HUES64 (cell line): Measurements from ENCODE around the gene CCDC40.

Experiments
- H3K27ac ChIP-seq: 2 replicates; pipeline ENCODE4 v1.7.0; 2013; ENCODE audit warnings: low read depth, low read length, inconsistent platforms
- H3K27me3 ChIP-seq: 2 replicates; pipeline ENCODE4 v1.6.1; 2013; ENCODE audit warnings: mild to moderate bottlenecking, low read length; ENCODE audit not compliant: insufficient read depth
- H3K36me3 ChIP-seq: 2 replicates; pipeline ENCODE4 v1.6.1; 2013; ENCODE audit warnings: mild to moderate bottlenecking, low read length; ENCODE audit not compliant: insufficient read depth
- H3K4me1 ChIP-seq: 2 replicates; pipeline ENCODE4 v1.6.1; 2013; ENCODE audit warnings: mild to moderate bottlenecking, low read length, moderate library complexity; ENCODE audit not compliant: insufficient read depth
- H3K4me3 ChIP-seq: 2 replicates; pipeline ENCODE4 v1.5.1; 2013; ENCODE audit warnings: mild to moderate bottlenecking, low read length, moderate library complexity
- H3K9ac ChIP-seq: 2 replicates; pipeline ENCODE4 v1.6.1; 2013; ENCODE audit warnings: mild to moderate bottlenecking, low read depth, low read length
- H3K9me3 ChIP-seq: 2 replicates; pipeline ENCODE4 v1.6.1; 2013; ENCODE audit warnings: low read depth, low read length; ENCODE audit not compliant: insufficient read depth
- whole genome bisulfite sequencing: fragments of 150-250, 120-280 bp; methylation state at CpG from one replicate; pipeline ENCODE4 v1.1.7; 2013; ENCODE audit warnings: missing lambda C conversion rate; 5-methylcytosine and 5-hydroxymethylcytosine counted together

The CCDC40 gene

GRCh38 chr17:80123791-80124190 lies 87.3 kb downstream of the CCDC40 start:
- 79% methylated on average over 15 of the region's 15 CpGs for WGBS
- no peak overlapping the region for H3K9ac ChIP-seq
- H3K4me1 ChIP-seq: peaks cover 17% of the 10 kb centered on the region
- no peak overlapping the region for H3K4me3 ChIP-seq
- H3K27ac ChIP-seq: peak overlapping the region; percentile 53; the same call in 1 of the 2 replicates
- 0 out of 2 replicates have a peak, but pooled peaks cover 1% of the 10 kb centered on the region for H3K36me3 ChIP-seq
- no peaks in the 10 kb centered on the region for H3K27me3 ChIP-seq
- no peaks in the 10 kb centered on the region for H3K9me3 ChIP-seq

GRCh38 chr17:80124351-80124981 lies 88.0 kb downstream of the CCDC40 start:
- Histone ChIP-seq H3K27ac (peak overlapping the region; percentile 27; the same call in 1 of the 2 replicates), H3K4me1 (peaks cover 23% of the 10 kb centered on the region), H3K9ac (no peak overlapping the region), H3K9me3 (no peaks in the 10 kb centered on the region), H3K36me3 (no peaks in the 10 kb centered on the region), H3K27me3 (no peaks in the 10 kb centered on the region), H3K4me3 (no peak overlapping the region)
- 69% methylated on average over 14 of the region's 15 CpGs for WGBS

GRCh38 chr17:80125656-80126448 lies 89.4 kb downstream of the CCDC40 start:
- Histone ChIP-seq H3K27ac (no peak overlapping the region), H3K36me3 (no peaks in the 10 kb centered on the region), H3K9ac (no peak overlapping the region), H3K4me1 (peaks cover 23% of the 10 kb centered on the region), H3K9me3 (no peaks in the 10 kb centered on the region), H3K27me3 (no peaks in the 10 kb centered on the region), H3K4me3 (no peak overlapping the region)
- WGBS: 95% methylated on average over 14 of the region's 14 CpGs

- Histone ChIP-seq H3K9me3 (no peaks in the 10 kb centered on the region), H3K36me3 (no peaks in the 10 kb centered on the region), H3K27me3 (no peaks in the 10 kb centered on the region), H3K4me3 (no peak overlapping the region), H3K4me1 (peaks cover 23% of the 10 kb centered on the region), H3K9ac (no peak overlapping the region), H3K27ac (no peak overlapping the region)
- 93% methylated on average over 3 of the region's 3 CpGs for WGBS
Observed at GRCh38 chr17:80126449-80126715, 89.9 kb downstream of the CCDC40 start.

GRCh38 chr17:80129006-80129565 lies 92.6 kb downstream of the CCDC40 start:
- H3K36me3 ChIP-seq: peaks cover 16% of the 10 kb centered on the region
- WGBS: 53% methylated on average over 4 of the region's 4 CpGs
- H3K9me3 ChIP-seq: no peaks in the 10 kb centered on the region
- H3K4me3 ChIP-seq: no peak overlapping the region
- no peak overlapping the region for H3K27ac ChIP-seq
- no peaks in the 10 kb centered on the region for H3K27me3 ChIP-seq
- H3K4me1 ChIP-seq: peaks cover 18% of the 10 kb centered on the region
- no peak overlapping the region for H3K9ac ChIP-seq

- Histone ChIP-seq H3K4me1 (peaks cover 8% of the 10 kb centered on the region; the same call in 1 of the 2 replicates), H3K9me3 (no peaks in the 10 kb centered on the region), H3K36me3 (peaks cover 35% of the 10 kb centered on the region), H3K27ac (no peak overlapping the region), H3K27me3 (no peaks in the 10 kb centered on the region), H3K4me3 (no peak overlapping the region), H3K9ac (no peak overlapping the region)
- WGBS: 98% methylated on average over 3 of the region's 3 CpGs
Observed at GRCh38 chr17:80130992-80131391, 94.5 kb downstream of the CCDC40 start.

DNA sequence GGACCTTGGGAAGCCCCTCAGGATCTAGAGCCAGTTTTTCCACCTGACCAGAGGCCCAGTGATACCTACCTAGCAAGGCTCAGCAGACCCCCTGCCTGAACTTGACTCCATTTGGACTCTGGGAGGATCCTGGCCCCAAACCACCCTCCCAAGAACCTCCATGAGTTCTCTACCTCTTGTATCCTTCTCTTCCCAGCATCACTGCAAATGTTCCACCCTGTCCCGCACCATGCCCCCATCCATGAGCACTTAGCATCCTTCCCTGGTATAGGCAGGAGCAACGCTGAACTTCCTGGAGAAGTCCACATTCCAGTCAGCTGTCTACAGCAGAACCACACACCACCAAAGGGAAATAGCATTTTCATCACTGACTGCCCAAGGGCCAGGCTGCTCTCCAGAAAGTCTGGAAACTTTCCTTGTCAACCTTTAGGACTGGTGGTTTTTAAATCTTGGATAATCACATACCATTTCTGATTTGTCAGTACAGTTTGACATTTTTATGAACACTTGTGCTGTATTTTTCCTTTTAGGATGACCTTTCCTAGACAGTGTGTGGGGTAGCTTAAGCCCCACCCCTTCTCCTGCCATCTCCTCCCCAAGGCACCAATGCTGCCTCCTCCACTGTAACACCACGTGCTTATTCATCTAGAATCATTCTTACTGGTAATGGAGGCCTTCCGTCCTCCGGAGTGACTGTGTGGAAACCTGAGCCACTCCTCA lies 96.6 kb downstream of the CCDC40 start:
- Histone ChIP-seq H3K4me3 (no peak overlapping the region), H3K9ac (no peak overlapping the region), H3K27me3 (no peaks in the 10 kb centered on the region), H3K9me3 (no peaks in the 10 kb centered on the region), H3K4me1 (peaks cover 8% of the 10 kb centered on the region; the same call in 1 of the 2 replicates), H3K27ac (no peak overlapping the region), H3K36me3 (peaks cover 56% of the 10 kb centered on the region)
- WGBS: 93% methylated on average over 5 of the region's 5 CpGs

GRCh38 chr17:80133626-80133970 lies 97.2 kb downstream of the CCDC40 start:
- H3K36me3 ChIP-seq: peaks cover 61% of the 10 kb centered on the region
- H3K9ac ChIP-seq: no peak overlapping the region
- H3K27me3 ChIP-seq: no peaks in the 10 kb centered on the region
- no peak overlapping the region for H3K27ac ChIP-seq
- H3K4me1 ChIP-seq: peaks cover 8% of the 10 kb centered on the region; the same call in 1 of the 2 replicates
- no peak overlapping the region for H3K4me3 ChIP-seq
- no peaks in the 10 kb centered on the region for H3K9me3 ChIP-seq
- WGBS: 96% methylated on average over 6 of the region's 6 CpGs

GRCh38 chr17:80137131-80137530 lies 100.7 kb downstream of the CCDC40 start:
- WGBS: 94% methylated on average over 9 of the region's 9 CpGs
- Histone ChIP-seq H3K27ac (no peak overlapping the region), H3K9me3 (no peaks in the 10 kb centered on the region), H3K27me3 (no peaks in the 10 kb centered on the region), H3K9ac (no peak overlapping the region), H3K4me3 (no peak overlapping the region), H3K4me1 (no peaks in the 10 kb centered on the region), H3K36me3 (peaks cover 97% of the 10 kb centered on the region)

DNA sequence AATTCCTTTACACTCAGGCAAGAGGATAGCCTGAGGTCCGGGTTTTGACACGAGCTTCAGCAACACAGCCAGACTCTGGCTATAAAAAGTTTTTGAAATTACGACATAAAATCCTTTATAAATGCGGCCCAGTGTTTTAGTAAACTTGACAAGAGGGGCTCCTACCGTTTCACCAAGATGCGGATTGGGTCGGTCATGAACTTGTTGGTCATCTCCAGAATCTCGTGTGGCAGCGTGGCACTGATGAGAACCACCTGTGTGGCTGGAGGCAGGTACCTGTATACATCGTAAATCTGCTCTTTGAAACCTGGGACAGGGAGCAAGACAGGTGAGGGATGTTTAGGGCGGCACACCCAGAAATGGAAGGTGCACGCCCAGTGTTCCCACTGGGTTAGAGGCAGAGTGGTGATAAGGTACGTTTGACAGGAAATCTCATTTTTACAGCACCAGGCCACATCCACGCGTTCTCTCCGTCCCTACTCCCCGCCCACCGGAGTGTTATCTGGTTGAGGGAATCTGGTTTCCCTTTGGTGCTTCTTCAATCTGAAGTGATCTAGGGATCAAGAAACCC lies 102.5 kb downstream of the CCDC40 start:
- no peak overlapping the region for H3K4me3 ChIP-seq
- peaks cover 100% of the 10 kb centered on the region for H3K36me3 ChIP-seq
- 95% methylated on average over 18 of the region's 18 CpGs for WGBS

More for the DNA sequence above, 102.5 kb downstream of the CCDC40 start:
- Histone ChIP-seq H3K27ac (no peak overlapping the region), H3K9me3 (no peaks in the 10 kb centered on the region), H3K9ac (no peak overlapping the region), H3K4me1 (no peaks in the 10 kb centered on the region), H3K27me3 (no peaks in the 10 kb centered on the region)
